ENCODE results near the gene REG4.

DNA sequence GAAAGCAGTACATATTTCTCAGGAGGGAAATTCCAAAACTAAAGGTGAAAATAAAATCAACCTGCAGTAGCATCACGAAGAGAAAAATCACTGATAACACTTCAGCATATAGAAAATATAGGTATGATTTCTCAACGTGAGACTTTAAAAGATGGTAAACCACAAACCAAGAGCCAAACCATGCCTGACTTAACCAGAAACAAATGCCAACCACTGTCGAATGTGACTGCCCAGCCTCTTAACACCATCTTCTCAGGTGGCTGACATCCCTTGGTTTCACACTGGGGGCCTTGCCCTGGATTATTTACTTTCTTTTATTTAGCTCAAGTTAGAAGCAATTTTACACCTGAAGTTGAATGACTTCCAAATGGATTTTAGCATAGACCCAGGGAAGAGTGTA lies 52.7 kb downstream of the REG4 start:
- TF ChIP-seq, protein P1, sequence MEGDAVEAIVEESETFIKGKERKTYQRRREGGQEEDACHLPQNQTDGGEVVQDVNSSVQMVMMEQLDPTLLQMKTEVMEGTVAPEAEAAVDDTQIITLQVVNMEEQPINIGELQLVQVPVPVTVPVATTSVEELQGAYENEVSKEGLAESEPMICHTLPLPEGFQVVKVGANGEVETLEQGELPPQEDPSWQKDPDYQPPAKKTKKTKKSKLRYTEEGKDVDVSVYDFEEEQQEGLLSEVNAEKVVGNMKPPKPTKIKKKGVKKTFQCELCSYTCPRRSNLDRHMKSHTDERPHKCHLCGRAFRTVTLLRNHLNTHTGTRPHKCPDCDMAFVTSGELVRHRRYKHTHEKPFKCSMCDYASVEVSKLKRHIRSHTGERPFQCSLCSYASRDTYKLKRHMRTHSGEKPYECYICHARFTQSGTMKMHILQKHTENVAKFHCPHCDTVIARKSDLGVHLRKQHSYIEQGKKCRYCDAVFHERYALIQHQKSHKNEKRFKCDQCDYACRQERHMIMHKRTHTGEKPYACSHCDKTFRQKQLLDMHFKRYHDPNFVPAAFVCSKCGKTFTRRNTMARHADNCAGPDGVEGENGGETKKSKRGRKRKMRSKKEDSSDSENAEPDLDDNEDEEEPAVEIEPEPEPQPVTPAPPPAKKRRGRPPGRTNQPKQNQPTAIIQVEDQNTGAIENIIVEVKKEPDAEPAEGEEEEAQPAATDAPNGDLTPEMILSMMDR (IDR thresholded peaks at IDR 0.05), result no peak
- TF ChIP-seq EP300 (IDR thresholded peaks at IDR 0.05), result no peak
